ENCODE data around the gene S1PR2.

GRCh38 chr19:10190026-10190425, 41.1 kb downstream of the S1PR2 start:
- TF ChIP-seq CTCF (IDR thresholded peaks at IDR 0.05), result no peak
- no peak for TF ChIP-seq POLR2A (IDR thresholded peaks at IDR 0.05)
- no peak for TF ChIP-seq EP300 (IDR thresholded peaks at IDR 0.05)

Data from ovary (tissue), 3 donors.